Activated CD4-positive, alpha-beta T cell treated with anti-CD3 and anti-CD28 coated beads, Interleukin-2, amount 50 U/mL, for 48 hours (primary cell): Measurements from ENCODE around the gene CCNY.

ENCODE experiments used
- DNase-seq, 2 experiments: peaks; one replicate each; pipeline ENCODE4 v3.0.0-alpha.2; 2020

Gene CCNY

GRCh38 chr10:35458500-35459448, 122.5 kb downstream of the CCNY start:
- no peak for DNase-seq

GRCh38 chr10:35459449-35459847, 123.1 kb downstream of the CCNY start:
- DNase-seq = no peak

GRCh38 chr10:35460852-35461460, 124.6 kb downstream of the CCNY start:
- no peak for DNase-seq

GRCh38 chr10:35462491-35462934, 126.2 kb downstream of the CCNY start:
- no peak for DNase-seq

GRCh38 chr10:35463105-35463867, 127.0 kb downstream of the CCNY start:
- no peak for DNase-seq

GRCh38 chr10:35463878-35464277, 127.6 kb downstream of the CCNY start:
- no peak for DNase-seq

GRCh38 chr10:35464825-35465456, 128.6 kb downstream of the CCNY start:
- DNase-seq = no peak

- no peak for DNase-seq
These were observed 129.4 kb downstream of the CCNY start for GRCh38 chr10:35465673-35466072.

- DNase-seq = no peak
These were observed 129.9 kb downstream of the CCNY start for GRCh38 chr10:35466170-35466569.

- no peak for DNase-seq
These were observed 130.4 kb downstream of the CCNY start for GRCh38 chr10:35466661-35467060.

- no peak for DNase-seq
These were observed 130.9 kb downstream of the CCNY start for GRCh38 chr10:35467186-35467585.

GRCh38 chr10:35470248-35470924, 134.1 kb downstream of the CCNY start:
- DNase-seq = no peak

- DNase-seq = no peak
These were observed 134.6 kb downstream of the CCNY start for GRCh38 chr10:35470925-35471315.

GRCh38 chr10:35471435-35471834, 135.1 kb downstream of the CCNY start:
- DNase-seq = no peak

GRCh38 chr10:35480142-35480541, 143.8 kb downstream of the CCNY start:
- no peak for DNase-seq

GRCh38 chr10:35481413-35481812, 145.1 kb downstream of the CCNY start:
- DNase-seq = no peak

GRCh38 chr10:35486297-35486990, 150.1 kb downstream of the CCNY start:
- DNase-seq = no peak

- DNase-seq = no peak
These were observed 151.2 kb downstream of the CCNY start for GRCh38 chr10:35487336-35488034.

GRCh38 chr10:35488228-35488627, 151.9 kb downstream of the CCNY start:
- no peak for DNase-seq

- no peak for DNase-seq
These were observed 156.3 kb downstream of the CCNY start for GRCh38 chr10:35492386-35493195.
